Measurements from ENCODE around the gene RNF130. TPM values are rescaled to one million over a fixed set of nuclear protein-coding genes. Genes with fewer than 3 reads are reported as not detected.

The RNF130 gene
- total RNA-seq, 1 donor from 2014 or later = 45.9 TPM

GRCh38 chr5:179913461-179913860, 158.1 kb downstream of the RNF130 start:
- H3K4me1 ChIP-seq = peaks cover 3% of the 10 kb centered on the region
- no peak for DNase-seq
- intact Hi-C loops (cut with micrococcal nuclease) = no loop called here

DNA sequence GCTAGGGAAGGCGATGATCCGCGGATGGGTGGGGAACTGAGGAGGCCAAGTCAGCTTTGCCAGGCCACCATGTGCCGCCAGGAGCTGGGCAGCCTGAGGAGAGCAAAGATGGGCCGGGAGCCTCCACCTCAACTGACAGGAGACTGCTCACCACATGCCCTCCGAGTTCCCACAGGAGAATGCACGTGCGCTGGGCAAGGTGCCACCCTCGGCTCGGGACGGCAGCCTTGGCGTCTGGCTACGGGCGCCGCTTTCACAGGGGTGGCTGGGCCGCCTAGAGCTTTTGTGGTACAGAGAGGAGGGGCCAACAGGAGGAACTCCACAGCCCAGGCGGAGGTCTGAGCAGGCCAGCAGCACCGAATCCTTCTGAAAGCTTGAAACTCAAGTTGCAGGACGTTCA, 158.6 kb downstream of the RNF130 start:
- DNase-seq = no peak
- Histone ChIP-seq H3K4me1 (peaks cover 8% of the 10 kb centered on the region), H3K4me3 (no peak overlapping the region), H3K27me3 (ENCODE audit: low read depth) (peaks cover 6% of the 10 kb centered on the region), H3K27ac (replicated peaks) (no peak overlapping the region), H3K9me3 (replicated peaks) (no peaks in the 10 kb centered on the region), H3K36me3 (no peaks in the 10 kb centered on the region)
- intact Hi-C loops (cut with micrococcal nuclease) = no loop called here
- no peak for TF ChIP-seq CTCF (IDR thresholded peaks at IDR 0.05; ENCODE audit: borderline replicate concordance)

More at GRCh38 chr5:179913461-179913860, 158.1 kb downstream of the RNF130 start:
- Histone ChIP-seq H3K27me3 (ENCODE audit: low read depth) (peaks cover 6% of the 10 kb centered on the region), H3K36me3 (no peaks in the 10 kb centered on the region), H3K4me3 (no peak overlapping the region), H3K27ac (replicated peaks) (no peak overlapping the region), H3K9me3 (replicated peaks) (no peaks in the 10 kb centered on the region)
- TF ChIP-seq CTCF (IDR thresholded peaks at IDR 0.05; ENCODE audit: borderline replicate concordance) = no peak

DNA sequence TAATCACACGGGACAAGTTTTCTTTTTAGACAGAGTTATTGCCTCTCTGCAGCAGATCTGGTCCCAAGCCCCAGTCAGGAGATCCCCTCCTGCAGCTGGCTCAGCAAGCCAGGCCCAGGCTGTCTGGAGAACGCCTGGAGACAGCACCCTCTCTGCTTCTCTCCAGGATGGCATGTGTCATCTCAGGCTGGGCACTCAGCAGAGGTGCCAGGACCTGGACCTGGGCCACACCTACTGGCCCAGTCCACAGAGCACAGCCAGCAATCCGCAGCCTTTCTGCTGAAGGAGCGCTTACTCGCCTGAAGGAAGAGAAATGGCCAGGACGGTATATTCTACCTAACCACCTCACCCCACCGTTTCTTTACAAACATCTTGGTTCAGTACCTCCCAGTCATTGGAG, 159.2 kb downstream of the RNF130 start:
- peaks cover 9% of the 10 kb centered on the region for H3K4me1 ChIP-seq
- no peaks in the 10 kb centered on the region for H3K9me3 ChIP-seq (replicated peaks)
- intact Hi-C loops (cut with micrococcal nuclease) = no loop called here
- H3K36me3 ChIP-seq = no peaks in the 10 kb centered on the region
- no peak for TF ChIP-seq CTCF (IDR thresholded peaks at IDR 0.05; ENCODE audit: borderline replicate concordance)
- H3K27ac ChIP-seq (replicated peaks) = no peak overlapping the region
- H3K27me3 ChIP-seq (ENCODE audit: low read depth) = peaks cover 6% of the 10 kb centered on the region
- no peak overlapping the region for H3K4me3 ChIP-seq
- no peak for DNase-seq

DNA sequence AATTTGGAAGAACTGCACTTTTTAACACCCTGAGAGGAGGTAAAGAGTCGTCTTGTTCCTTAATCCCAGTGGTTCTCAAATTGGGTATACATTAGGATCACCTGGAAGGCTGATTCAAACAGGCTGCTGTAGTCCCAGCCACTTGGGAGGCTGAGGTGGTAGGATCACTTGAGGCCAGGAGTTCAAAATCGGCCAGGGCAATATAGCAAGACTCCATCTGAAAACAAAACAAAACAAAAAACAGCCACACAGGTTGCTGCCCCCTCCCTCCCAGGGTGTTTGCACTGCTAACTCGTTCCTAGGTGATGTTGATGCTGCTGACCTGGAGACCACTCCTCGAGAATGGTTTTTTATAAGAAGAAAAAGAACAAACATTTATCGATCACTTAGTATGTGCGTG, 162.3 kb downstream of the RNF130 start:
- Histone ChIP-seq H3K27me3 (ENCODE audit: low read depth) (no peaks in the 10 kb centered on the region), H3K9me3 (replicated peaks) (no peaks in the 10 kb centered on the region), H3K36me3 (peaks cover 6% of the 10 kb centered on the region), H3K27ac (replicated peaks) (no peak overlapping the region), H3K4me3 (no peak overlapping the region), H3K4me1 (peaks cover 22% of the 10 kb centered on the region)
- no peak for DNase-seq
- no peak for TF ChIP-seq CTCF (IDR thresholded peaks at IDR 0.05; ENCODE audit: borderline replicate concordance)
- intact Hi-C loops (cut with micrococcal nuclease) = no loop called here

- TF ChIP-seq CTCF (IDR thresholded peaks at IDR 0.05; ENCODE audit: borderline replicate concordance) = no peak
- Histone ChIP-seq H3K4me1 (peaks cover 22% of the 10 kb centered on the region), H3K27me3 (ENCODE audit: low read depth) (no peaks in the 10 kb centered on the region), H3K27ac (replicated peaks) (peak overlapping the region; percentile 85), H3K9me3 (replicated peaks) (no peaks in the 10 kb centered on the region), H3K4me3 (peak overlapping the region; percentile 75), H3K36me3 (peaks cover 13% of the 10 kb centered on the region)
- DNase-seq = no peak
- intact Hi-C loops (cut with micrococcal nuclease) = no loop called here
Observed at GRCh38 chr5:179908528-179908927, 163.0 kb downstream of the RNF130 start.
